Activated CD8-positive, alpha-beta T cell treated with anti-CD3 and anti-CD28 coated beads, Interleukin-2, amount 10 ng/mL, durations not matched to agents 7 days and 5 days (primary cell): ENCODE results near the gene RASGRP4. TPM values are rescaled to one million over a fixed set of nuclear protein-coding genes. Genes with fewer than 3 reads are reported as not detected.
"Not testable (repeated sequence)": the region's sequence is repeated elsewhere in the genome, so short reads cannot be mapped to it uniquely, and the experiment has no call there.

Experiments
- ATAC-seq: fragments of 150-1000 bp; cut with Tn5 transposase; one replicate; pipeline ENCODE4 v1.10.0; 2021; ENCODE audit warnings: moderate library complexity
- CTCF ChIA-PET: fragments of 350-600 bp; sonication (Branson Sonifier 250); formaldehyde crosslinking; loops from one replicate; lab custom pipeline; 2021; ENCODE audit warnings: antibody characterized with exemption; lab: Charles Lee
- POLR2A ChIA-PET: fragments of 350-600 bp; sonication (Branson Sonifier 250); formaldehyde crosslinking; loops from one replicate; lab custom pipeline; 2021; ENCODE audit warnings: antibody characterized with exemption; lab: Charles Lee
- DNase-seq: peaks from one replicate; pipeline ENCODE4 v3.0.0-alpha.2; 2020
- H3K27ac Mint-ChIP-seq: one replicate; pipeline ENCODE4 v1.8.0; 2021; ENCODE audit warnings: mild to moderate bottlenecking, mixed read lengths
- H3K27me3 Mint-ChIP-seq: one replicate; pipeline ENCODE4 v1.8.0; 2021; ENCODE audit warnings: low read depth, mixed read lengths
- H3K36me3 Mint-ChIP-seq: one replicate; pipeline ENCODE4 v1.8.0; 2021; ENCODE audit warnings: low read depth, mixed read lengths
- H3K4me1 Mint-ChIP-seq: one replicate; pipeline ENCODE4 v1.8.0; 2021; ENCODE audit warnings: low read depth, mixed read lengths
- H3K4me3 Mint-ChIP-seq: one replicate; pipeline ENCODE4 v1.8.0; 2021; ENCODE audit warnings: mild to moderate bottlenecking, mixed read lengths
- H3K9me3 Mint-ChIP-seq: one replicate; pipeline ENCODE4 v1.8.0; 2022; ENCODE audit warnings: mixed read lengths; ENCODE audit not compliant: insufficient read depth
- total RNA-seq, 2 experiments: library from RNA; stranded (reverse); gene quantifications; one replicate each; pipeline ENCODE4 v1.2.3, GENCODE V29; 2021

RASGRP4 gene
- total RNA-seq, 2 experiments from 2014 or later: 0.42 to 0.50 TPM

- no peak overlapping the region for H3K27ac Mint-ChIP-seq
- DNase-seq: no peak
- H3K27me3 Mint-ChIP-seq: no peaks in the 10 kb centered on the region
- ATAC-seq: no peak
- H3K36me3 Mint-ChIP-seq: peaks cover 27% of the 10 kb centered on the region
- POLR2A ChIA-PET: no interaction called here
- H3K9me3 Mint-ChIP-seq: no peaks in the 10 kb centered on the region
- CTCF ChIA-PET: interaction anchor here (0.9 to 1.4 kb wide), 5 partner anchors 17 to 142 kb away, joined by 3 to 6 read pairs (median 4); partner anchors contain the start of genes CATSPERG and FAM98C
- H3K4me3 Mint-ChIP-seq: peak overlapping the region; percentile 100
- peaks cover 22% of the 10 kb centered on the region for H3K4me1 Mint-ChIP-seq
These were observed 49.4 kb downstream of the RASGRP4 start for GRCh38 chr19:38376576-38376975.

- peaks cover 22% of the 10 kb centered on the region for H3K4me1 Mint-ChIP-seq
- H3K9me3 Mint-ChIP-seq: no peaks in the 10 kb centered on the region
- ChIA-PET POLR2A (interaction anchor here (0.6 to 2.3 kb wide), 4 partner anchors 9 to 40 kb away, joined by 3 to 15 read pairs (median 9); partner anchors contain the start of genes CATSPERG, GGN and SPRED3), CTCF (interaction anchor here (0.9 to 1.4 kb wide), 6 partner anchors 9 to 141 kb away, joined by 3 to 6 read pairs (median 4); partner anchors contain the start of genes CATSPERG and FAM98C)
- peak overlapping the region; percentile 99 for H3K27ac Mint-ChIP-seq
- H3K27me3 Mint-ChIP-seq: no peaks in the 10 kb centered on the region
- peaks cover 21% of the 10 kb centered on the region for H3K36me3 Mint-ChIP-seq
- peak overlapping the region; percentile 100 for H3K4me3 Mint-ChIP-seq
- no peak for ATAC-seq
- DNase-seq: no peak
These were observed 50.3 kb downstream of the RASGRP4 start for GRCh38 chr19:38375748-38376147.

- peaks cover 3% of the 10 kb centered on the region for H3K27me3 Mint-ChIP-seq
- peaks cover 21% of the 10 kb centered on the region for H3K36me3 Mint-ChIP-seq
- peaks cover 22% of the 10 kb centered on the region for H3K4me1 Mint-ChIP-seq
- POLR2A ChIA-PET: interaction anchor here (1.2 to 2.3 kb wide), 10 partner anchors 9 to 555 kb away, joined by 3 to 19 read pairs (median 6); partner anchors contain the start of genes CATSPERG, FAM98C, GGN and MRPS12
- CTCF ChIA-PET: interaction anchor here (1.3 to 1.7 kb wide), 5 partner anchors 9 to 259 kb away, joined by 4 to 32 read pairs (median 6); partner anchors contain the start of genes CATSPERG and FAM98C
- DNase-seq (no peak), ATAC-seq (no peak)
- peak overlapping the region; percentile 99 for H3K27ac Mint-ChIP-seq
- peak overlapping the region; percentile 100 for H3K4me3 Mint-ChIP-seq
- H3K9me3 Mint-ChIP-seq: no peaks in the 10 kb centered on the region
These were observed 50.9 kb downstream of the RASGRP4 start for GRCh38 chr19:38375098-38375493.

- Mint-ChIP-seq H3K27me3 (peaks cover 5% of the 10 kb centered on the region), H3K4me1 (peaks cover 22% of the 10 kb centered on the region), H3K27ac (peak within 1 kb of the TSS; percentile 99), H3K4me3 (peak within 1 kb of the TSS; percentile 100), H3K36me3 (peaks cover 19% of the 10 kb centered on the region), H3K9me3 (no peaks in the 10 kb centered on the region)
- peak; percentile 98 for ATAC-seq
- CTCF ChIA-PET: interaction anchor here (0.7 to 1.7 kb wide), 20 partner anchors 10 to 556 kb away, joined by 3 to 32 read pairs (median 6); partner anchors contain the start of genes CATSPERG, EIF3K, FAM98C and GGN
- POLR2A ChIA-PET: interaction anchor here (0.6 to 2.3 kb wide), 14 partner anchors 10 to 556 kb away, joined by 3 to 19 read pairs (median 6); partner anchors contain the start of genes CATSPERG, ECH1, FAM98C and GGN
- DNase-seq: peak; percentile 99
These were observed 51.5 kb downstream of the RASGRP4 start, which contains the start of gene PSMD8 for GRCh38 chr19:38374332-38375097. Gene PSMD8 (plus strand): TSS chr19:38374571. CDS start chr19:38374602, 31 bp downstream.

GRCh38 chr19:38373907-38374331, 52.1 kb downstream of the RASGRP4 start:
- ChIA-PET POLR2A (interaction anchor here (0.7 to 2.3 kb wide), 12 partner anchors 12 to 556 kb away, joined by 3 to 19 read pairs (median 6); partner anchors contain the start of genes CATSPERG, FAM98C, GGN and MRPS12), CTCF (interaction anchor here (0.7 to 1.7 kb wide), 20 partner anchors 11 to 556 kb away, joined by 3 to 32 read pairs (median 6); partner anchors contain the start of genes CATSPERG, EIF3K, FAM98C and GGN)
- H3K27me3 Mint-ChIP-seq: peaks cover 6% of the 10 kb centered on the region
- ATAC-seq: no peak
- H3K4me3 Mint-ChIP-seq: peak overlapping the region; percentile 100
- H3K9me3 Mint-ChIP-seq: no peaks in the 10 kb centered on the region
- peak overlapping the region; percentile 99 for H3K27ac Mint-ChIP-seq
- no peak for DNase-seq
- peaks cover 16% of the 10 kb centered on the region for H3K36me3 Mint-ChIP-seq
- H3K4me1 Mint-ChIP-seq: peaks cover 22% of the 10 kb centered on the region

GRCh38 chr19:38371081-38371480, 54.9 kb downstream of the RASGRP4 start:
- ChIA-PET POLR2A (no interaction called here), CTCF (interaction anchor here (0.7 kb wide), 1 partner anchor 559 kb away, joined by 3 read pairs; the partner anchor contains the start of genes MRPS12 and SARS2)
- Mint-ChIP-seq H3K4me1 (peaks cover 13% of the 10 kb centered on the region), H3K27ac (no peak overlapping the region), H3K9me3 (no peaks in the 10 kb centered on the region), H3K36me3 (peaks cover 8% of the 10 kb centered on the region), H3K27me3 (peaks cover 6% of the 10 kb centered on the region), H3K4me3 (no peak overlapping the region)
- DNase-seq: no peak
- ATAC-seq: no peak

- Mint-ChIP-seq H3K27me3 (peaks cover 6% of the 10 kb centered on the region), H3K4me3 (no peak overlapping the region), H3K4me1 (peaks cover 5% of the 10 kb centered on the region), H3K9me3 (no peaks in the 10 kb centered on the region), H3K27ac (no peak overlapping the region), H3K36me3 (peaks cover 7% of the 10 kb centered on the region)
- ChIA-PET CTCF (interaction anchor here (0.7 to 1.9 kb wide), 2 partner anchors 126 to 560 kb away, joined by 3 to 5 read pairs; partner anchors contain the start of genes MRPS12 and SARS2), POLR2A (interaction anchor here (0.6 kb wide), 1 partner anchor 84 kb away, joined by 3 read pairs; no protein-coding TSS in a partner anchor)
- ATAC-seq: no peak
- DNase-seq: no peak
These were observed 55.7 kb downstream of the RASGRP4 start for GRCh38 chr19:38370299-38370698.

- ATAC-seq (no peak), DNase-seq (no peak)
- no peak overlapping the region for H3K27ac Mint-ChIP-seq
- peaks cover under 1% of the 10 kb centered on the region for H3K36me3 Mint-ChIP-seq
- no peaks in the 10 kb centered on the region for H3K4me1 Mint-ChIP-seq
- no peaks in the 10 kb centered on the region for H3K9me3 Mint-ChIP-seq
- no peak overlapping the region for H3K4me3 Mint-ChIP-seq
- POLR2A ChIA-PET: no interaction called here
- CTCF ChIA-PET: interaction anchor here (1.9 kb wide), 1 partner anchor 125 kb away, joined by 5 read pairs; no protein-coding TSS in a partner anchor
- peaks cover 6% of the 10 kb centered on the region for H3K27me3 Mint-ChIP-seq
These were observed 56.4 kb downstream of the RASGRP4 start for GRCh38 chr19:38369584-38369983.

- no peak overlapping the region for H3K4me3 Mint-ChIP-seq
- DNase-seq (no peak), ATAC-seq (no peak)
- peaks cover 5% of the 10 kb centered on the region for H3K4me1 Mint-ChIP-seq
- no peak overlapping the region for H3K27ac Mint-ChIP-seq
- H3K9me3 Mint-ChIP-seq: no peaks in the 10 kb centered on the region
- no peaks in the 10 kb centered on the region for H3K36me3 Mint-ChIP-seq
- peaks cover 6% of the 10 kb centered on the region for H3K27me3 Mint-ChIP-seq
- CTCF ChIA-PET: no interaction called here
- POLR2A ChIA-PET: no interaction called here
These were observed 59.0 kb downstream of the RASGRP4 start for GRCh38 chr19:38367041-38367440.

- ATAC-seq, DNase-seq, H3K9me3 Mint-ChIP-seq, H3K27ac Mint-ChIP-seq, H3K36me3 Mint-ChIP-seq: not testable (repeated sequence)
- ChIA-PET CTCF (interaction anchor here (1.3 to 1.9 kb wide), 2 partner anchors 11 to 27 kb away, joined by 8 read pairs; partner anchors contain the start of genes CATSPERG and PSMD8), POLR2A (interaction anchor here (1.2 kb wide), 1 partner anchor 27 kb away, joined by 3 read pairs; the partner anchor contains the start of gene CATSPERG)
- Mint-ChIP-seq H3K4me3 (peak overlapping the region; percentile 42), H3K4me1 (peaks cover 18% of the 10 kb centered on the region), H3K27me3 (peaks cover 28% of the 10 kb centered on the region)
These were observed 62.9 kb downstream of the RASGRP4 start for GRCh38 chr19:38362946-38363688.
